ENCODE results near the gene DCUN1D3. TPM values are rescaled to one million over a fixed set of nuclear protein-coding genes. Genes with fewer than 3 reads are reported as not detected.

Gene DCUN1D3
- total RNA-seq, 1 experiment from 2014 or later, result 16.4 TPM

DNA sequence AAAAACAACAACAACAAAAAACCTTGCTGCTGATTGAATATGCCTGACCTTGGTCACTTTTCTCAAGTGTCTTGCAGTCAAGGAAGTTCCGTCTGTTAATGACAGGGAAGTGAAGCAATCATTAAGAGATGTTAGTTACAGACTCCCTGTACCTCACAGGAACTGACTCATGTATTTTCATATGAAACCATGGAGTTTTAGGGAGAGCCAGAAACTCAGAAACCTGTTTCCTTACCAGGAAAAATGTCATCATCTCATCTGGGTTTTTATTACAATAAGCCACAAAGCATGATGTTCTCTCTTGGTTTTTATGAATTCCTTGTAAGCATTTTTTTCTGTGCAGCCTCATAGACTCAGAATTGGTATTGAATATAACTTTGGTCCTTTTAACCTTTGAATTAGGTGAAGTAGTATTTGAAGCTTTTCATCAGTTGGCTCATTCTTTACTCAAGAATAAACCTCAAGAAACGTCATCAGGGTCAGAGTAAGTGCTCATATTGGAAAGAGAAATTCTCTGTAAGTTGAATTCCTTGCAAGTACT, 10.7 kb upstream of the DCUN1D3 start (continued):
- TF ChIP-seq ELF1 (IDR thresholded peaks at IDR 0.05; ENCODE audit: borderline replicate concordance, low read depth) (no peak), EZH2phosphoT487 (IDR thresholded peaks at IDR 0.05; ENCODE audit: borderline replicate concordance) (no peak), EZH2 (IDR thresholded peaks at IDR 0.05) (no peak)

GRCh38 chr16:20906341-20907255, 6.4 kb upstream of the DCUN1D3 start:
- BruUV-seq (replicated peaks), result no TSS peak
- no peak for DNase-seq (ENCODE audit: low read depth, low spot score)
- ATAC-seq, result peak; percentile 15; the same call in 1 of the 2 replicates
- peak overlapping the region; percentile 63 for H3K4me2 ChIP-seq (ENCODE audit: low read length)
- peak overlapping the region; percentile 85 for H3K27ac ChIP-seq (ENCODE audit: low read depth, low read length)
- CTCF ChIA-PET, result no interaction called here
- H3K79me2 ChIP-seq (ENCODE audit: insufficient read depth, low read length), result peaks cover 12% of the 10 kb centered on the region
- RAD21 ChIA-PET (ENCODE audit: low non-redundant PET in 1 of 2, low total read pairs in 2 of 2, uncharacterized antibody in 2 of 2, unreplicated experiment in 2 of 2), result interaction anchor here in 1 of 2 experiments (1.4 kb wide), 1 partner anchor 177 kb away, joined by 4 read pairs; no protein-coding TSS in a partner anchor
- peak overlapping the region; percentile 24 for H3K9ac ChIP-seq (ENCODE audit: low read length)
- H3K4me1 ChIP-seq (ENCODE audit: control insufficient read depth in 1 of 2, insufficient read depth in 2 of 2, low read length in 2 of 2), result peaks cover 70 to 90% of the 10 kb centered on the region in 2 experiments
- POLR2A ChIA-PET, result no interaction called here
- H3K9me2 ChIP-seq (ENCODE audit: insufficient read depth), result no peaks in the 10 kb centered on the region
- H3K27me3 ChIP-seq (ENCODE audit: insufficient read depth, low read length), result no peaks in the 10 kb centered on the region
- H3K9me3 ChIP-seq (ENCODE audit: control insufficient read depth in 1 of 2, insufficient read depth in 1 of 2, low read depth in 1 of 2, low read length in 2 of 2), result no peaks in the 10 kb centered on the region
- TF ChIP-seq POLR2AphosphoS5 (IDR thresholded peaks at IDR 0.05; ENCODE audit: low read depth, low read length) (peak; percentile 25; the same call in 1 of the 2 replicates), ZFX (IDR thresholded peaks at IDR 0.05) (no peak), CEBPB (IDR thresholded peaks at IDR 0.05; ENCODE audit: low read depth) (peak; percentile 41; the same call in 1 of the 2 replicates), SP1 (IDR thresholded peaks at IDR 0.05; ENCODE audit: low read depth) (peak; percentile 29; the same call in 1 of the 2 replicates), JUND (IDR thresholded peaks at IDR 0.05) (peak; percentile 50), YY1 (IDR thresholded peaks at IDR 0.05; ENCODE audit: extremely low read depth, insufficient replicate concordance, low read depth, low read length) (no peak), ZNF274 (IDR thresholded peaks at IDR 0.05; ENCODE audit: low read depth, low read length) (no peak), POLR2A (IDR thresholded peaks at IDR 0.05; ENCODE audit: borderline replicate concordance, extremely low read depth, insufficient read depth, insufficient read length) (no peak), FOSL1 (IDR thresholded peaks at IDR 0.05; ENCODE audit: low read depth) (peak; percentile 46), EZH2phosphoT487 (IDR thresholded peaks at IDR 0.05; ENCODE audit: borderline replicate concordance) (no peak)
- intact Hi-C loops (cut with micrococcal nuclease), result loop anchor here (10.0 kb wide), 1 partner anchor 398 kb away; no protein-coding TSS in a partner anchor
- H2AFZ ChIP-seq (ENCODE audit: low read depth, low read length, poor library complexity, severe bottlenecking), result no peak overlapping the region
- H3K4me3 ChIP-seq (replicated peaks in 1 of 2; ENCODE audit: low read depth in 1 of 2, low read length in 2 of 2), result 0 out of 4 replicates have a peak overlapping the region, but pooled peaks of 1 of the 2 experiments have one; percentile 5
- no peaks in the 10 kb centered on the region for H3K36me3 ChIP-seq (ENCODE audit: control insufficient read depth in 1 of 2, insufficient read depth in 2 of 2, low read length in 2 of 2)
- no peaks in the 10 kb centered on the region for H4K20me1 ChIP-seq (ENCODE audit: insufficient read depth)
